C4-2B (cell line): Measurements from ENCODE around the gene CTU2.
A peak's percentile ranks its signal among the peaks of the same experiment; 100 is the strongest.

Experiments
- H3K27ac ChIP-seq: fragments of 450-650 bp; 2 replicates; pipeline ENCODE4 v1.5.1; 2017
- CTCF ChIP-seq: fragments of 450-650 bp; conservative IDR thresholded peaks from 2 replicates; pipeline ENCODE4 v1.5.1; 2017; ENCODE audit warnings: mild to moderate bottlenecking
- ZFX ChIP-seq: fragments of 450-650 bp; IDR thresholded peaks from 2 replicates; pipeline ENCODE4 v1.6.1; 2017

Gene CTU2

GRCh38 chr16:88706229-88706964 lies at the start of gene CTU2, which contains the start of gene RNF166:
TSS of gene CTU2 (plus strand) at chr16:88706503. CDS start at chr16:88706531, 28 bp downstream.
TSS of gene RNF166 (minus strand) at chr16:88706408. CDS start at chr16:88706325, 83 bp downstream.
- no peak for TF ChIP-seq CTCF
- TF ChIP-seq ZFX: peak; percentile 83; the same call in 1 of the 2 replicates
- H3K27ac ChIP-seq: peak within 1 kb of the TSS; percentile 64

GRCh38 chr16:88657371-88657770 lies 48.9 kb upstream of the CTU2 start:
- no peak overlapping the region for H3K27ac ChIP-seq
- TF ChIP-seq CTCF (no peak), ZFX (no peak)

- no peak for TF ChIP-seq ZFX
- no peak for TF ChIP-seq CTCF
- no peak overlapping the region for H3K27ac ChIP-seq
Measured at GRCh38 chr16:88658714-88659113, 47.6 kb upstream of the CTU2 start.

GRCh38 chr16:88659160-88659559 lies 47.1 kb upstream of the CTU2 start:
- H3K27ac ChIP-seq: no peak overlapping the region
- no peak for TF ChIP-seq CTCF
- no peak for TF ChIP-seq ZFX

GRCh38 chr16:88661468-88661867 lies 44.8 kb upstream of the CTU2 start:
- TF ChIP-seq CTCF (no peak), ZFX (no peak)
- no peak overlapping the region for H3K27ac ChIP-seq

GRCh38 chr16:88662222-88662842 lies 44.0 kb upstream of the CTU2 start:
- TF ChIP-seq CTCF: no peak
- TF ChIP-seq ZFX: no peak
- peak overlapping the region; percentile 95 for H3K27ac ChIP-seq

GRCh38 chr16:88662843-88663606 lies 43.3 kb upstream of the CTU2 start, which contains the start of gene MVD:
TSS of gene MVD (minus strand) at chr16:88663091. CDS start at chr16:88663080, 11 bp downstream.
- H3K27ac ChIP-seq: peak within 1 kb of the TSS; percentile 95
- TF ChIP-seq CTCF: no peak
- peak; percentile 43; the same call in 1 of the 2 replicates for TF ChIP-seq ZFX
